Gastrocnemius medialis (tissue), 4 donors: ENCODE data around the gene TRAM2. TPM values are rescaled to one million over a fixed set of nuclear protein-coding genes. Genes with fewer than 3 reads are reported as not detected.

Source experiments
- ATAC-seq, 2 donors: fragments of 150-250 bp; one replicate each; pipeline ENCODE4 v1.9.1; 2016
- DNase-seq, 2 donors: peaks; one replicate each; pipeline ENCODE4 v3.0.0-alpha.2; 2019
- H3K27ac ChIP-seq, 4 donors: fragments of 200-600 bp; sonication (generic); 1 replicate in 1 of 4; 2 replicates in 3 of 4; pipeline ENCODE4 v1.5.1; 2016 to 2018; ENCODE audit warnings: mild to moderate bottlenecking in 2 of 4, moderate library complexity in 1 of 4
- H3K27me3 ChIP-seq, 3 donors: fragments of 200-600 bp; sonication (generic) in 2 of 3; 1 replicate in 1 of 3; 2 replicates in 2 of 3; pipeline versions ENCODE4 v1.5.1 to v1.6.0; 2016 to 2019; ENCODE audit warnings: mild to moderate bottlenecking in 1 of 3, moderate library complexity in 1 of 3
- H3K36me3 ChIP-seq, 2 donors: fragments of 200-600 bp; sonication (generic) in 1 of 2; one replicate each; pipeline ENCODE4 v1.5.1; 2017 to 2018
- H3K4me1 ChIP-seq, 2 donors: fragments of 200-600 bp; sonication (generic) in 1 of 2; one replicate each; pipeline ENCODE4 v1.5.1; 2016 to 2017; ENCODE audit warnings: mild to moderate bottlenecking in 2 of 2
- H3K4me3 ChIP-seq, 4 donors: fragments of 200-600 bp; sonication (generic) in 3 of 4; 1 replicate in 1 of 4; 2 replicates in 3 of 4; pipeline ENCODE4 v1.5.1; 2016 to 2019; ENCODE audit warnings: mild to moderate bottlenecking in 2 of 4
- H3K9me3 ChIP-seq, 3 donors: fragments of 200-600 bp; sonication (generic) in 2 of 3; 1 replicate in 1 of 3; 2 replicates in 2 of 3; pipeline ENCODE4 v1.5.1; 2016 to 2019
- CTCF ChIP-seq, 5 experiments: fragments of 450-650 bp in 3 of 5; fragments of 200-600 bp in 2 of 5; sonication (generic) in 2 of 5; IDR thresholded peaks in 4 of 5; conservative IDR thresholded peaks in 1 of 5; 1 replicate in 4 of 5; 2 replicates in 1 of 5; pipeline ENCODE4 v1.5.1; 2016 to 2019; ENCODE audit warnings: antibody characterized with exemption in 5 of 5, mild to moderate bottlenecking in 3 of 5, moderate library complexity in 3 of 5
- POLR2A ChIP-seq, 2 donors: fragments of 450-650 bp; IDR thresholded peaks; one replicate each; pipeline ENCODE4 v1.6.1; 2017; ENCODE audit warnings: antibody characterized with exemption in 2 of 2, mild to moderate bottlenecking in 2 of 2, moderate library complexity in 2 of 2
- in situ Hi-C, 4 donors: fragments of 200-750 bp; cut with MboI; loops; one replicate each; pipeline versions ENCODE4 v1.15.0 to v1.8.0; 2017; ENCODE audit warnings: low sequenced_read_pairs in 4 of 4
- intact Hi-C: fragments of 100-400 bp; cut with DNase I; formaldehyde crosslinking; loops from one replicate; pipeline ENCODE4 v1.15.1; 2023; ENCODE audit warnings: low total_unique reads
- total RNA-seq, 4 donors: library from RNA; depleted of rRNA; stranded (reverse); fragments of >200 nt; gene quantifications; one replicate each; pipeline versions ENCODE4 v1.1.0 to v1.2.3, GENCODE V29; 2016

The TRAM2 gene
- total RNA-seq, 4 donors from 2014 or later, result 2.4 to 4.5 (median 3.6) TPM

- Histone ChIP-seq H3K4me1 (peaks cover 0 to 8% of the 10 kb centered on the region in 2 donors), H3K4me3 (no peak overlapping the region), H3K9me3 (no peaks in the 10 kb centered on the region), H3K27me3 (no peaks in the 10 kb centered on the region), H3K27ac (no peak overlapping the region), H3K36me3 (peaks cover 0 to 4% of the 10 kb centered on the region in 2 donors)
- TF ChIP-seq CTCF (IDR thresholded peaks at IDR 0.05 in 4 of 5, conservative IDR thresholded peaks at IDR 0.05 in 1 of 5) (no peak), POLR2A (IDR thresholded peaks at IDR 0.05) (no peak)
- in situ Hi-C loops (loop anchor here in 2 of 4 donors (25.0 kb wide), 2 partner anchors 100 to 300 kb away; partner anchors contain the start of gene MCM3 (in 1 of the 2)), intact Hi-C loops (no loop called here)
- DNase-seq (no peak), ATAC-seq (no peak)
Observed at GRCh38 chr6:52587001-52587400, 10.1 kb upstream of the TRAM2 start.

DNA sequence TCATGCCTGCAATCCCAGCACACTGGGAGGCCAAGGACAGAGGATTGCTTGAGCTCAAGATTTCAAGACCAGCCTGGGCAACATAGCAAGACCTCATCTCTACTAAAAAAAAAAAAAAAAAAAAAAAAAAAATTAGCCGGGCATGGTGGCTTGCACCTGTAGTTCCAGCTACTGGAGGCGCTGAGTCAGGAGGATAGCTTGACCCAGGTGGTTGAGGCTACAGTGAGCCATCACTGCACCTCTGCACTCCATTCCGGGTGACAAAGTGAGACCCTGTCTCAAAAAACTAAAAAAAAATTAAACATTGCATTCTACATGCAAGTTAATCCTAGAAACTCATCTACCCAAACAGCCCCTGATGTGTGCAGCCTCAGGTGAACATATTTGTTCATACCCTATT is 7.3 kb upstream of the TRAM2 start:
- no peak overlapping the region for H3K4me3 ChIP-seq
- intact Hi-C loops (no loop called here), in situ Hi-C loops (loop anchor here in 2 of 4 donors (25.0 kb wide), 2 partner anchors 97 to 297 kb away; partner anchors contain the start of gene MCM3 (in 1 of the 2))
- H3K36me3 ChIP-seq, result peaks cover 0 to 4% of the 10 kb centered on the region in 2 donors
- DNase-seq, result no peak
- ATAC-seq, result no peak
- no peaks in the 10 kb centered on the region for H3K27me3 ChIP-seq
- no peak overlapping the region for H3K27ac ChIP-seq
- H3K4me1 ChIP-seq, result no peaks in the 10 kb centered on the region
- no peaks in the 10 kb centered on the region for H3K9me3 ChIP-seq
- TF ChIP-seq POLR2A (IDR thresholded peaks at IDR 0.05), result no peak
- no peak for TF ChIP-seq CTCF (IDR thresholded peaks at IDR 0.05 in 4 of 5, conservative IDR thresholded peaks at IDR 0.05 in 1 of 5)

GRCh38 chr6:52582996-52583395 is 6.1 kb upstream of the TRAM2 start:
- no peak overlapping the region for H3K4me3 ChIP-seq
- intact Hi-C loops (no loop called here), in situ Hi-C loops (loop anchor here in 2 of 4 donors (25.0 kb wide), 2 partner anchors 96 to 296 kb away; partner anchors contain the start of gene MCM3 (in 1 of the 2))
- peaks cover 2 to 3% of the 10 kb centered on the region in 2 donors for H3K4me1 ChIP-seq
- no peaks in the 10 kb centered on the region for H3K9me3 ChIP-seq
- no peak for DNase-seq
- H3K27ac ChIP-seq, result no peak overlapping the region
- H3K36me3 ChIP-seq, result peaks cover 0 to 4% of the 10 kb centered on the region in 2 donors
- no peak for ATAC-seq
- H3K27me3 ChIP-seq, result no peaks in the 10 kb centered on the region
- TF ChIP-seq CTCF (IDR thresholded peaks at IDR 0.05 in 4 of 5, conservative IDR thresholded peaks at IDR 0.05 in 1 of 5) (no peak), POLR2A (IDR thresholded peaks at IDR 0.05) (no peak)

- in situ Hi-C loops (loop anchor here in 2 of 4 donors (25.0 kb wide), 2 partner anchors 95 to 295 kb away; partner anchors contain the start of gene MCM3 (in 1 of the 2)), intact Hi-C loops (no loop called here)
Observed at GRCh38 chr6:52582446-52582845, 5.6 kb upstream of the TRAM2 start.

More at GRCh38 chr6:52582446-52582845, 5.6 kb upstream of the TRAM2 start:
- no peak overlapping the region for H3K27ac ChIP-seq
- no peak for TF ChIP-seq POLR2A (IDR thresholded peaks at IDR 0.05)
- no peak for TF ChIP-seq CTCF (IDR thresholded peaks at IDR 0.05 in 4 of 5, conservative IDR thresholded peaks at IDR 0.05 in 1 of 5)
- no peaks in the 10 kb centered on the region for H3K9me3 ChIP-seq
- no peaks in the 10 kb centered on the region for H3K27me3 ChIP-seq
- H3K4me3 ChIP-seq, result no peak overlapping the region
- no peak for DNase-seq
- ATAC-seq, result no peak
- H3K4me1 ChIP-seq, result peaks cover 7 to 8% of the 10 kb centered on the region in 2 donors
- peaks cover 0 to 4% of the 10 kb centered on the region in 2 donors for H3K36me3 ChIP-seq
